ENCODE results near the gene LPCAT2.

DNA sequence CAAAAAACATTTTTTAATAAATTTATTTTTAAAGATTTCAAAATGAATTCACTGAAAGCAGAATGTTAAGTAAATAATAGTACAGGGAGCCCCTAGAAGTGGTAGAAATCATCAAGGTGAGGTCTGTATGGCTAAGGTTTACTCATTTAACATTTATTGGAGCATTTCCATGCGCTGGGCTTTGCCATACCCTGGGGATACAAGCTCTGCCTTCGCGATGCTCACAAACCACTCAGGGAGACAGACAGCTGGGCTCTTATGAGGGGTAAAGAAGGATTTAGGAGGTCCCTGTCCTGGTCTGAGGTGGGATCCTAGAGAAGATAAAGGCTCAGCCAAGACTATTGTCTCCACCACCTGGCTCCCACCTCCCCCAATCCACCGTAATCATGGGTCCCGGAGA lies 11.3 kb upstream of the LPCAT2 start:
- no peak for TF ChIP-seq CTCF (conservative IDR thresholded peaks at IDR 0.05 in 1 of 2, IDR thresholded peaks at IDR 0.05 in 1 of 2; ENCODE audit: extremely low read depth in 1 of 2, insufficient read depth in 1 of 2, low read depth in 1 of 2, low read length in 2 of 2)
- TF ChIP-seq EZH2 (IDR thresholded peaks at IDR 0.05; ENCODE audit: borderline replicate concordance, low read length) = no peak

Measured in mammary epithelial cell (primary cell).